ENCODE measurements around the gene NOC2L. TPM values are rescaled to one million over a fixed set of nuclear protein-coding genes. Genes with fewer than 3 reads are reported as not detected.
"Not testable (repeated sequence)": the region's sequence is repeated elsewhere in the genome, so short reads cannot be mapped to it uniquely, and the experiment has no call there.

NOC2L gene
- total RNA-seq, 1 donor from 2014 or later = 42.5 TPM

GRCh38 chr1:992362-992761 is 33.3 kb upstream of the NOC2L start:
- no peaks in the 10 kb centered on the region for H3K4me1 ChIP-seq
- intact Hi-C loops (cut with DNase I) = no loop called here

GRCh38 chr1:991895-992294 is 32.8 kb upstream of the NOC2L start:
- Histone ChIP-seq H3K36me3 (no peaks in the 10 kb centered on the region), H3K27ac (no peak overlapping the region), H3K4me3 (no peak overlapping the region), H3K9me3 (peaks cover 8% of the 10 kb centered on the region), H3K4me1 (no peaks in the 10 kb centered on the region), H3K27me3 (no peaks in the 10 kb centered on the region)
- no peak for DNase-seq (ENCODE audit: extremely low spot score in 2 of 2)
- intact Hi-C loops (cut with DNase I) = no loop called here
- TF ChIP-seq POLR2A (IDR thresholded peaks at IDR 0.05) (no peak), CTCF (IDR thresholded peaks at IDR 0.05) (no peak), POLR2AphosphoS5 (IDR thresholded peaks at IDR 0.05; ENCODE audit: insufficient read depth in 1 of 2, low read depth in 1 of 2) (no peak)

More at GRCh38 chr1:992362-992761, 33.3 kb upstream of the NOC2L start:
- DNase-seq (ENCODE audit: extremely low spot score in 2 of 2) = no peak
- H3K27me3 ChIP-seq = no peaks in the 10 kb centered on the region
- no peak overlapping the region for H3K4me3 ChIP-seq
- H3K36me3 ChIP-seq = no peaks in the 10 kb centered on the region
- H3K27ac ChIP-seq = no peak overlapping the region
- H3K9me3 ChIP-seq = peaks cover 8% of the 10 kb centered on the region
- TF ChIP-seq POLR2AphosphoS5 (IDR thresholded peaks at IDR 0.05; ENCODE audit: insufficient read depth in 1 of 2, low read depth in 1 of 2) (no peak), POLR2A (IDR thresholded peaks at IDR 0.05) (no peak), CTCF (IDR thresholded peaks at IDR 0.05) (no peak)

- H3K9me3 ChIP-seq; intact Hi-C loops (cut with DNase I); DNase-seq (ENCODE audit: extremely low spot score in 2 of 2); H3K4me1 ChIP-seq; H3K4me3 ChIP-seq; H3K27ac ChIP-seq; H3K36me3 ChIP-seq; H3K27me3 ChIP-seq: not testable (repeated sequence)
These were observed 32.2 kb upstream of the NOC2L start for GRCh38 chr1:991275-991674.

GRCh38 chr1:988061-988460 is 29.0 kb upstream of the NOC2L start:
- DNase-seq (ENCODE audit: extremely low spot score in 2 of 2); H3K4me1 ChIP-seq; H3K27me3 ChIP-seq; H3K4me3 ChIP-seq; H3K9me3 ChIP-seq; H3K27ac ChIP-seq; intact Hi-C loops (cut with DNase I); H3K36me3 ChIP-seq: not testable (repeated sequence)

- TF ChIP-seq POLR2AphosphoS5 (IDR thresholded peaks at IDR 0.05; ENCODE audit: insufficient read depth in 1 of 2, low read depth in 1 of 2) (no peak), POLR2A (IDR thresholded peaks at IDR 0.05) (no peak), CTCF (IDR thresholded peaks at IDR 0.05) (no peak)
- H3K9me3 ChIP-seq = no peaks in the 10 kb centered on the region
- no peaks in the 10 kb centered on the region for H3K36me3 ChIP-seq
- no peaks in the 10 kb centered on the region for H3K4me1 ChIP-seq
- H3K27ac ChIP-seq = no peak overlapping the region
- no peak for DNase-seq (ENCODE audit: extremely low spot score in 2 of 2)
- intact Hi-C loops (cut with DNase I) = no loop called here
- H3K4me3 ChIP-seq = no peak overlapping the region
- H3K27me3 ChIP-seq = no peaks in the 10 kb centered on the region
These were observed 26.1 kb upstream of the NOC2L start for GRCh38 chr1:985126-985525.

GRCh38 chr1:984476-984814 is 25.4 kb upstream of the NOC2L start:
- intact Hi-C loops (cut with DNase I) = loop anchor here (5.0 kb wide), 1 partner anchor 73 kb away; no protein-coding TSS in a partner anchor
- Histone ChIP-seq H3K36me3 (no peaks in the 10 kb centered on the region), H3K27ac (no peak overlapping the region), H3K27me3 (no peaks in the 10 kb centered on the region), H3K9me3 (no peaks in the 10 kb centered on the region), H3K4me1 (no peaks in the 10 kb centered on the region), H3K4me3 (peak overlapping the region in 1 of 2 donors; percentile 16)
- no peak for TF ChIP-seq CTCF (IDR thresholded peaks at IDR 0.05)
- no peak for DNase-seq (ENCODE audit: extremely low spot score in 2 of 2)

All from vagina (tissue), 2 donors.